Activated T-cell treated with anti-CD3 and anti-CD28 coated beads, Interleukin-2, amount 50 U/mL, for 1 hour (primary cell): ENCODE measurements around the gene STK38L.
A peak's percentile ranks its signal among the peaks of the same experiment; 100 is the strongest.

Experiments used
- DNase-seq: peaks from one replicate; pipeline ENCODE4 v3.0.0-alpha.2; 2020

STK38L gene

DNA sequence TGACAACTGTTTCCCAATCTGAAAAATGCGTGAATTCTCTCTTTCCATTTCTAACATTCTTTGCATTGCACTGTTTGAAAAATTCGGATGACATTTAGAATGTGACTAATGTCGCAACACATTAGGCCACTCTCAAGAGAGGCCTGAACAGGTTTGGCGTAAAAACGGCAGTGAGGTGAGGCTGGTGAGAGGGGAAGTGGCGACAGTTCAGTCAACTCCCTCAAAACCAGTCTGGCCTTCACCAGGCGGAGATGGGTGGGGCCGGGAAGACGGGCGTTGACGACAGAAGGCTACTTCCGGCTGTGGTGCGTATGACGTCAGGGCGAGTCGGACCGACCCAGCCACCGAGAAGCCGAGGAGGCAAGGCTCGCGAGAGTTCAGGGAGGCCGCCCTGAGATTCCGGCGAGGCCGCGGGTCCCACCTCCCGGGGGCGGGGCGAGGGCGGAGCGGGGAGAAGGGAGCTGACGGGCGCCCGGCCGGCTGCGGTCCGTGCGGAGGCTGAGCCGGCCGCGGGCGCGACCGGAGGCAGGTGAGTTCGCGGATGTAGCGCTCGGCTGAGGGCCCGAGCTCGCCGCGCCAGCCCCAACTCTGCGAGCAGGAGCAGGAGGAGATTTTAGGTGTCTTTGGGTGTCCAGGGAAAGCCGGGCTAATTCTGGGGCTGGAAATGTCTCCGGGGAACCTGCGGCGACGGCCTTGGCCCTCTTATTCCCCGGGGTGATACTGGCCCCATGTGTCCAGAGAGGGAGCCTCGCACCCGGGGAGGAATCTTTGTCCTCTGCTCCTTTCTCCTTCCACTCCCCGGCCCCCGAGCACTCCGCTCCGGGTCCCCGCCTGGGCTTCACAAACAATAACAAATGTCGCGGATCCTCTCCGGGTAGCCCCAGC is at the start of gene STK38L:
Gene STK38L (plus strand): TSS at position 483 of the 885 bp plus-strand sequence. CDS start 53,435 bp downstream, outside the sequence.
- peak; percentile 98 for DNase-seq

DNA sequence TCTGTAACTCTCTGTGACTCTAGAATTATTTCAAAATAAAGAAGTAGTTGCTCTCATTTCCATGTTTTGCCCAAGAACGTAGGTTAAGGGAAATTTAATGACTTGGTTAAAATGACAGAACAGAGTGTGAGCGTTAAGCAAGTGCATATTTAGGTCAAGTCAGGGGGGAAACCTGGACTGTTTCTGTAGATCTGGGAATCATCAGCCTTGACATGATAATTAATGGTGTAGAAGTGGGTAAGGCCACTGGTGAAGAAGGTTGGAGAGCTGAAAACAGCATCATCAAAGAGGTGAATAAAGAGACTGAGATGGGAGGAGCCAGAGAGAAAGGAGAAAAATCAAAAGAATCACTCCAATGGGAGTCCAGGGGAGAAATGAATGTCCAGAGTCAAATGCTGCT is 49.4 kb upstream of the STK38L start:
- no peak for DNase-seq

DNA sequence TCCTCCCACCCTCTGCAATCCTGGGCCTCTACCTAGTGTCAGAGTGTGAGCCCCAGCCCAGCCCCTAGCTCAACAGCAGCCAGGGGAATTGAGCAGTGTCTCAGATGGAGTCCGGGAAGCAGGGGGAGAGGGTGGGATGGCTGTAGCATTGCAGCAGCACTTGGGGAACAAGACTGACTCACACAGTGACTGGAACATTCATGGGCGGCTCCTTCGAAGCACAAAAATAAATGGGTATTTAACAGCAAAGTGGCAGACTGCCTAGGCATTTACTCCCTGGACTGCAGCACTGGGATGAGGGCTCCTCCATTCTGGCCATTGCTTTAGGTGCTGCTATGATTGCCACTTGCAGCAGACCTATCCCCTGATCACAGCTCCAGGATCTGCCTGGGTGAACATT is 46.0 kb upstream of the STK38L start:
- DNase-seq: no peak

DNA sequence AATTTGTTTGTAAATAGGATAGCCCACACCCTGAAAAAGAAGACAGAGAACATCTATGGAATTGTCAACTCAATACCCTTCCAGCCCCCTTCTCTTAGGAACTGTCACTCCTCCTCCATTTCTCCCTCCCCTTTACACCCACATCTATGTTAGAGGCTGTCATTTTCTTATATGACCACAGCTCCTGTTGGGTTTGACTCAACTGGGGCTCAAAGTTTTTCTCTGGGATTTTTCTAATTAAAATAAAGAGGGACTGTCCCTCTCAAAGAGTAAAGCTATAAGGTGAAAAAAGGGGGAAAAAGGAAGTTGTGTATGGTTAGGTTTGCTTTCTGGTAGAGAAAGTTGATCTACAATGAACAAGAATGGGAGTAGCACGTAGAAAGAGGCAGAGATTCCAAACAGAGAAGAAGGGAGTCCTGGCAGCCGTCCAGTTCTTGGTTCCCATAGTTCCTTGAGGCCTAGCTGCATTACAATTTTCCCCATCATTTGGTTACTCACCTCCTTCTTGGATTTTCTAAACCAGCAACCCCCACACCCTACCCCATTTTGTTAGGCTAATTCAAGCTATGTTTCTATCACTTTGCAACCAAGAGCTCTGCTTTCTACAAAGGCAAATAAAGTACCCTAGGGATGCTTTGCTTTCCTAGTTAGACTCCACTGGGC is 44.3 kb upstream of the STK38L start:
- DNase-seq: no peak

DNA sequence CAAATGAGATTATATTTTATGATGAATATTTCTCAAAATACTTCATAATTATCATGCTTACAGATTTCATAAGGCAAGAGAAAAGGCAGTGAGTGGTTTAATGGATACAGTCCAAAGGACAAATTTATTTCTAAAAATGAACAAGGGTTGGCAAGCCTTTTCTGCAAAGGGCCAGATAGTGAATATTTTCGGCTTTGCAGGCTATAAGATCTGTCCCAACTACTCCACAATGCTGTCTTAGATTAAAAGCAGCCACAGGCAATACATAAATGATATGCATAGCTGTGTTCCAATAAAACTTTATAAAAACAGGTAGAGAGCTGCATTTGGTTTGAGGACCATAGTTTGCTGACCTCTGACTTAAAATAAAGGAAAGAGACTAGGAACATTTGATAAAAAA is 42.9 kb upstream of the STK38L start:
- DNase-seq: no peak

DNA sequence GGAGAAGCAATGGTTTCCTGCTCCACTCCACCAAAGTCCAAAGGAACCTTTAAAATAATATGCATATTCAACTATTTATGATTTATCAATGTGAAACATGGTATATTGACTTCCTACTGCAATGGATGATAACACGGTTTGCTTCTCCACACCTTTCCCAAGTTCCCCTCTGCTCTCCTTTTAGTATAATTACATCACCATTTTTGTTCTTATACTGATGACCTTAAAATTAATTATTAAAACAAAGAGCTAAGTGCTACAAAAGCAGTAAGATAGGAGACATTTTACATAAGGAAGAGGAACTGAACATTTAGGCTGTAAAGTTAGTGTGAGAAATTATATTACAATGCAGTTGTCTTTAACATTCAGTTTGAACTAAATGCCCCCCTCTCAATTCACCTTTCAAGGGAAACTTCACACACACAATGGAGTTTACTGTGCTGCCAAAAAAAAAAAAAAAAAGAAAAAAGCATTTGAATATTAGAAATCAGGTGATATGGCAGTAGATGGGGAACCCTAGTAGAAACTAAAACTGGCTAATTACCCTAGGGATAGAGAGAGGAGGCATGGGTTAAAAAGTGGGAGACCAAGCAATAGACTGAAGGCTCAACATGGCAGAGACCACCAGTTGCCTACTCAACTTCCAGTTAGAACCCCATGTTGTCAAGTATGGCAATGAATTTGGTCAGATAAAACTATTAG is 37.1 kb upstream of the STK38L start:
- DNase-seq: no peak

DNA sequence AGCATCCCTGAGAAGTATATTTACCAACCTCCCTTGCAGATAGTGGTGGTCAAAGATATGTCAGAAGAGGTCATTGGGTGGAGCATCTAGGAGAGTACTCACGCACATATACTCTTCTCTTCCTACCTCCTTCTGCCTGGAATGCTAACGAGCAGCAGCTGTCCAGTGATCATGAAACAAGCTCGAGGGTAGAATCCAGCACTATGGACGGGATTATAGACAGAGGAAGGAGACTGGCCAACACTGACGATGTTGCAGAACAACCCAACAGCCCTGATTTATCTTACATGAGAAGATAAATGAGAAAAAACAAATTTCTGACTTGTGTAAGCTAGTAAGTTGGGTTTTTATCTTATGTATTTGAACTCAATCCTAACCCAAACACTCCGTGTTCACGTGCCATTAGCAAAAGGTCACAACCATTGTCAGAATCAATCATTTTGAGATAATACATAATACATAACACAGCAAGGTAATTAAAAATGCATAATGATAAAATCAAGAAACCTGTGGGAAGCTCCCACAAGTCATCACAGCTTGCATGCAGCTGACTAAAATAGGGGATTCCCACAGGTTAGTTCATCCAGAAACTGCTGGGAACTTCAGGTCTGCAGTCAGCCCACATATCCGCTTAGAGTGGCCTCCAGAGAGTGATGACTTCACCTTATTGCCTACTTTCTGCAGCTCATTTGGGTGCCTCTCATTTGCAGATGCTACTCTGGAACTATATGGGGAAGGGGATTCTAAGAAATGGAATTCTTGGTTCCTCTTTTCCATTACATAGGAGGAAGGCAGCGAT is 36.3 kb upstream of the STK38L start:
- DNase-seq: no peak

DNA sequence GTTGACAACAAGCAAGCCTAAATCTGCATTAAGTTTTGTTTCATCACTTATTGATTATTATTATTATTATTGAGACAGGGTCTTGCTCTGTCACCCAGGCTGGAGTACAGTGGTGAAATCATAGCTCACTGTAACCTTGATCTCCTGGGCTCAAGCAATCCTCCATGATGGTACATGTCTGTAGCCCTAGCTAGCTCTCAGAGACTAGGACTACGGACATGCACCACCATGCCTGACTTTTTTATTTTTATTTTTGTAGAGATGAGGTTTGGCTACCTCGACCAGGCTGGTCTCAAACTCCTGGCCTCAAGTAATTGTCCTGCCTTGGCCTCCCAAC is 35.7 kb upstream of the STK38L start:
- DNase-seq: no peak

DNA sequence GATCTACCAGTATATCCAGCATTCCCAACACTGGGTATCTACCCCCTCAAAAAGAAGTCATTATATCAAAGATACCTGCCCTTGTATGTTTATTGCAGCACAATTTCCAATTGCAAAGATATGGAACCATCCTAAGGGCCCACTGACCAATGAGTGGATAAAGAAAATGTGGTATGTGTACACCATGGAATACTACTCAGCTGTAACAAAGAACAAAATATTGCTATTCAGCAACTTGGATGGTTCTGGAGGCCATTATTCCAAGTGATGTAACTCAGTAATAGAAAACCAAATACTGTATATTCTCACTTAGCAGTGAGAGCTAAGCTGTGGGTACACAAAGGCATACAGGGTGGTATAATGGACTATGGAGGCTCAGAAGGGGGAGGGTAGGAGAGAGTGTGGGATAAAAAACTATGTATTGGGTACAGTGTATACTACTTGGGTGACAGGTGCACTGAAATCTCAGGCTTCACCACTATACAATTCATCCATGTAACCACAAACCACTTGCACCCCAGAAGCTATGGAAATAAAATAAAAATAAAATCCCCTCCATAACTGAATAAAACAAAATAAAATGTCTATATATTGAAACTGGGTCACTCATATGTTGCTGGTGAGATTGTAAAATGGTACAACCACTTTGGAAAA is 34.7 kb upstream of the STK38L start:
- DNase-seq: no peak

DNA sequence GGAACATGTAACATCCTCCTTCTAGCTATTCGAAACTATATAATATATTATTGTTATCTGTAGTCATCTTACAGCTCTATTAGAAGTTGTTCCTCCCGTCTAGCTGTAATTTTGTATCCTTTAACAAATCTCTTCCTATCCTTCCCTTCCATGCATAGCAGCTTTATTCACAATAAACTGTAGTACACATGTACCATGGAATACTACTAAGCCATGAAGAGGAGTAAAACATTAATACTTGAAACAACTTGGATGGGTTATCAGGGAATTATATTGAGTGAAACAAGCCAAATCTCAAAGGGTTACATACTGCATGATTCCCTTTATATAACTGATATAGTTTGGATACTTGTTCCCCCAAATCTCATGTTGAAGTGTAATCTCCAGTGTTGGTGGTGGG is 33.9 kb upstream of the STK38L start:
- DNase-seq: no peak

DNA sequence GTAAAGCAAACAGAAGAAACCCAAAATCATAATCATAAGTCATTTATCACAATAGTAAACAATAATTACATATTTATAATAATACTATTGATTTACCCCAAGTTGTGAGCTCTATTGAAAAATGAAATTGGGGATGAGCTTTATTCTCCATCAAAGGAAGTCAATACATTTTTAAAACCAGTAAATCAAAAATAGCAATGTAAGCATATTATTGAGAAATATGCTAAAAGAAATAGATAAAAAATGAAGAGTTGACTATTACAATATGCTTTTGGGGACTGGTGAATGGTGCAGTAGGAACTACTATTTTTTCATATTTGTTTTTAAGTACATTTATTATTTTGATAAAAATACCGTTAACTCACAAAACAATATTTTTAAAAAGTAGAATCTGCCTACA is 31.2 kb upstream of the STK38L start:
- DNase-seq: no peak

DNA sequence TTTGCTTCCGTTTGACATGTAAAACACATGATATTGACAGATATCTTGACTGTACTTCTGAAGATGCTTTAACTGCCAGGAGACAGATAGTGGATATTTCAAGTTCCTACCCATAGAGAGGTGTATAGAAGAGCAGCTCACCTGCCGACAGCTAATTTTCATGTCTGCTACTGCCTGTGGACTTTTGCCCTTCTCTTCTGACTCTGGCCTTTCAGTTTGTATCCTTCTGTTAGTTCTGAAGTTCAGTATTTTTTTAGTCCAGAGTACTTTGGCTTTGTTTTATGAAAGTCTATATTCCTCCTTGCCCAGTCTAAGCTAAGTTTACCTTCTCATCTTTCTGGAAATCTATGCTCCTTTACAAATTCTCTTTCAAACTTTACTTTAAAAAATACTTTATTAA is 30.8 kb upstream of the STK38L start:
- DNase-seq: no peak

DNA sequence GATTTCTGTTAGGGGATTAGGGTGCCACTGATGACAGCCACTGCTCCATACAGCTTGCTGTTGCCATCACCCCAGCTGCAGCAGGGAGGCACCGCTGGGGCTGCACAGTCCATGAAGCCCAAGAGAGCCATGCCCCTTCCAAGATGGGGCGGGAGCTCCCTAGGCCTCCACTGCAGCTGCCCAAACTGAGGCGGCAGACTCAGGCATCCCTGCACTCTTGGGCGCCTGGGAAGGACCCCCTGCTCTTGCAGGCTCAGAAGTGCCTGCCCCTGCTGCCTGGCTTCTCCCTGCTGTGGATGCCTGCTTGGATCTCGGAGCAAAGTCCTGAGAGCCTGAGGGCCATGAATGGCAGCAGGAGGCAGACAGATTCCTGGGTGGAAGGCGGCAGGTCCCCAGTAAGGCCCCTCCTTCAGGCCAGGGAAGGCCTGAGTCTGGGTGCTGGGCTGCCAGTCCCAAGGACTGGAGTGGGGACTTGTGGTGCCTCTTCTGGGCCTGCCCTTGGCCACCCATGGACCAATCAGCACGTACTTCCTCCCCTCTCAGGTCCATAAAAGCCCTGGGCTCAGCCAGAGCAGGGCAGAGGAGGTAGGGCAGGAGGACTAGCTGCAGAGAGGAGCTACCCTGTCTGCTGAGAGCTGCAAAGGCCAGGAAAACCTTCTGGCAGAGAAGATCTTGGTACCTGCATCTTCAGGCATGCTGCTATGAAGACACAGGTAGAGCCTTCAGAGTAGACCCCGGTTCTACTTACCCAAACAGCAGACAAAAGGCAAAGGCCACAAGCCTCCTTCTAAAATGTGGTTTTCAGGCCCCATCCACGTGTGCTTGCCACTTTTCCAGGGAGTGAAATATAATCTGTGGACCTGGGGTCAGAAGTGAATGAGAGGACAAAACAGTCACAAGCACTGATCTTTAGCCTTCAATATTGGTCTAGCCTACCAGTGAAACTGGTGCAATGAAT is 30.0 kb upstream of the STK38L start:
- no peak for DNase-seq

DNA sequence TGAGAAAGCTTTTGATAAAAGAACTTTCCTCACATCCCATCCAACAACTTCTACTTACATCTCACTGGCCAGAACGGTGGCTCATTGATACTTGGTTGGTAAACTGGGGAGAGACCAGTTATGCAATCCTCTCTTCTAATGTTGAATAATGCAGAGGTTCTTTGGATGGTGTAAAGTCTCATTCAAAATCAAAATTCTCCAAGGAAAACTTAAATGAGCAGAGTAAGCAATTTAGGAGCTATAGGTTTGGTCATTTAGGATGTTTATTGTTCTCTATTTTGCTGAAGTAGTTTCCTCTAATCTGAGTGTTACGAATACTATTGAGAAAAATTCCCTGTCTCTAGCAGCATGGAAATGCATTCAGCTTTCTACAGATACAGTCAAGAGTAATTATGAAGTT is 26.5 kb upstream of the STK38L start:
- no peak for DNase-seq

DNA sequence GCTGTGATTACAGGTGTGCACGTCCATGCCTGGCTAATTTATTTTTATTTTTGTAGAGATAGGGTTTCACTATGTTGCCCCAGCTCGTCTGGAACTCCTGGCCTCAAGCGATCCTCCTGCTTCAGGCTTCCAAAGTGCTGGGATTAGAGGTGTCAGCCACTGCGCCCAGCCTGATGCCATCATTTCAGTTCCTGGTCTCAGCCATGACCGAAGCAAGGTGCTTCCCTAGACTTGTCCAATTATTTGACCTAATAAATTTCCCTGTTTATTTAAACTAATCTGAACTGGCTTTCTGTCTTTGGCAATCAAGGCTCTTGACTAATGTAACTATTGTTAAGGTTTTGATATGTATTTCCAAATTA is 24.4 kb upstream of the STK38L start:
- no peak for DNase-seq

DNA sequence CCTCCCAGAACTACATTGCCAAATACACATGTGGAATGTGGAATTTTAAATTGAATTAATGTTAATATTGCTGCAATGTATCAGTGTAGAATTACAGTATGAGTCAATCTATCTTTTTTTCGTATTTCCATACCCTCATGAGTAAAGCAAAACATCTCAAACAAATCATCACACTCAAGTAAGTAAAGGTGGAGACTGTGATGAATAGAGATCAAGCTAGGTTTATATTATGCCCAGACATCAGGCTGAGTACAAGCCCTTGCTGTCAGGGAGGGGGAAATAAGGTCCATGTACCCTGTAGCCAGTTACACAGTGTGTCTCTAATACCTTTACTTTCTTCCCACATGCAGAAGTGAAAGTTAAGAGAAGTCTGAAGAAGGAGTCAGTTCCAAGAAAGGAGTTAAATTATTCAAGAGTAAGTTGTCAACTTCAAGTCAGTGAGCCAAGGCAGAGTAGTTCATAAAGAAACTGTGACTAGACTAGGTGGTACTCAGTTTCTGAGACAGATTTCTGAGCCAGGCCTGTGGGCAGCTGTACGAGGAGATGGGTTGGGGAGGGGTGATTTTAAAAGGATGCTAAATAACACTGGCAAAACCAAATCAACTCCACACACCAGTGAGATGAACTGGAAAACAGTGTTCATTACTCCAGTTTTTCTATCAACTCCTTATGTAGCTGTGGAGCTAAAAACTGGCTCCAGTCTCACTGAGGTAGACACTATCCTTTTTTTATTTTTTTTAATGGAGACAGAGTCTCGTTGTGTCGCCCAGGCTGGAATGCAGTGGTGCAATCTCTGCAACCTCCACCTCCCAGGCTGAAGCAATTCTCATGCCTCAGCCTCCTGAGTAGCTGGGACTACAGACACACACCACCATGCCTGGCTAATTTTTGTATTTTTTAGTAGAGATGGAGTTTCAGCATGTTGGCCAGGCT is 23.8 kb upstream of the STK38L start:
- DNase-seq: no peak

DNA sequence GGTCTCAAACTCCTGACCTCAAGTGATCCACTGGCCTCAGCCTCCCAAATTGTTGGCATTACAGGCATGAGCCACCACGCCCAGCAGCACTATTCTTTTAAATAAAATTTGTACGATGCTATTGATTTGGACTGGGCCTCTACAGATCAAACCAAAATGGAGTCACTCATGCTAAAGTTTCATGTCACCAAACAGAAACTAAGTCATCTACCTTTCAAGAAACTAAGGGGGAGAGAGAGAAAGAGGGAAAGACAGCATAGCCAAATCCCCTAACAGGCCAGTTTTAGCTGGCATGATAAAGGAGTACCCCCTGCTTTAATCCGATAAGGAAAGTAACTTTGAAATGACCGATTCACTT is 23.1 kb upstream of the STK38L start:
- no peak for DNase-seq

DNA sequence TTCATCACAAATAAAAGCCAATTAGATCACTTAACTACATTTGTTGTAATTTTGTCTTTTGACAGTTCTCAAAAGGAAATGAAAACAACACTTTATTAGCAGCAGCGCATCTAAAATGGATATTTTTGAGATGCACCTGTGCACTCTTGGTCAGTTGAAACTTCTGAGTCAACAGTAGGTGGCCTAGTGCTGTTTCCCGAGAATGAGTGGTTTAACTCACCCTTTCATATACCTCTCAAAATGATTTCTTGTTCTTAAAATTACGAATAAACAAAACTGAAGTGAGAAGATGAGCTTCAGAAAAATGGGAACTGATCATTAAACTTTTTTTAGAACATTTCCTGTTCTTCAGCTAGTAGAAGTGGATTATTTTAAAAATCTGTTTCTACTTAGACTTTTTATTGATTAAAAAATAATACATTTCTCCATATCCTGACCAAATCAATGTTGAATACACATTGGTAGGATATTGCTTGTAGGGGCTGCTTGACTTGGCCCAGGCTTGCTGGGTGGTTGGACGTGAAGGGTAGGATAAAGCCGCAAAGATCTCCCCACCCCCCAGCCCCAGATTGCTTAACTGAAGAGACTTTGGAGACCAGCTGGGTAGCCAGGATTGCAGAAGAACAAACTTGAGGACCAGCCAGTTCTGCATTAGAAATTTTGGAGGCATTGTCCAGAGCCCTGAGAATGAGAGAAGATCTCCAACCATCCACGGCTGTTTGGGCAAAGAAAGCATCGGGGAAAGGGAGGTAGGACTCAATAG is 22.3 kb upstream of the STK38L start:
- DNase-seq: no peak

DNA sequence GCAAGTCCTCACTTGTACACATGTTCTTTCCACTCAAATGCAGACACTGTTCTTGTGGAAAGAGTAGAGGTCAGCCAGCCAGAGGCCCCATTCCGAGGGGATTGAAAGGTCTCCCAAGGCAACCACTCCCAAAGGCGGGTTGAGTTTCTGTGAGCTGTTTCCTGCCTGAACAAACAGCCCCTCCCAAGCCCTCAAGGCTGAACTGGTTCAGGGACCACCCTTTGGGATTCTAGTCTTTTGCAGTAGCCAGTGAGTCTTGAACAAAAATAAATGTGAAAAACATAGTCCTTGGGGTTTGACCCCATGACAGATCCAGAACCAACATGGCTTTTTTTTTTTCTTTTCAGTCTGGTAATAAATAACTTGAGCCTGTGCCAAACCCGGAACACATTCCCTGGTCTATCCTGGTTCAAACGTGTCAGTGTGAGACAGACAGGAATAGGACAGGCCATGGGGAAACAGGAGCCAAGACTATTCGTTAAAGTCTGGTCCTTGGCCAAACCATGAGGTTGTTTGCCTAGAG is 17.6 kb upstream of the STK38L start:
- no peak for DNase-seq
